Measurements from ENCODE around the gene CTNNA3.

DNA sequence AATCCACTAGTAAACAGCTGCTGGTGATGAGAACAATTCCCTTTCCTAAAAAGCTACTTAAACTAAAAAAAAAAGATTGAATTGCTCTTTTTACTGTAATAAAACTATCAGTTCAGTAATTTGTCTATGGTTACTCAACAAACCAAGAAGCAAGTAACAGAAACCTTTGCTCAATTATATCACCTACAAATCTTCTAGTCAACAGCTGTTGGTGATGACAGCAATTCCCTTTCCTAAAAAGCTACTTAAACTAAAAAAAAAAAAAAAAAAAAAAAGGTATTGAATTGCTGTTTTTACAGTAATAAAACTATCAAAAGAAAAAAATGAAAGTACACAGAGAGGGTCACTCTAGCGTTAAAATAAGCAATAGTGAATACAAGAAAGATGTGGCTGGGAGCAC is 158.1 kb downstream of the CTNNA3 start:
- TF ChIP-seq POLR2A (IDR thresholded peaks at IDR 0.05), result no peak
- TF ChIP-seq, protein P1, sequence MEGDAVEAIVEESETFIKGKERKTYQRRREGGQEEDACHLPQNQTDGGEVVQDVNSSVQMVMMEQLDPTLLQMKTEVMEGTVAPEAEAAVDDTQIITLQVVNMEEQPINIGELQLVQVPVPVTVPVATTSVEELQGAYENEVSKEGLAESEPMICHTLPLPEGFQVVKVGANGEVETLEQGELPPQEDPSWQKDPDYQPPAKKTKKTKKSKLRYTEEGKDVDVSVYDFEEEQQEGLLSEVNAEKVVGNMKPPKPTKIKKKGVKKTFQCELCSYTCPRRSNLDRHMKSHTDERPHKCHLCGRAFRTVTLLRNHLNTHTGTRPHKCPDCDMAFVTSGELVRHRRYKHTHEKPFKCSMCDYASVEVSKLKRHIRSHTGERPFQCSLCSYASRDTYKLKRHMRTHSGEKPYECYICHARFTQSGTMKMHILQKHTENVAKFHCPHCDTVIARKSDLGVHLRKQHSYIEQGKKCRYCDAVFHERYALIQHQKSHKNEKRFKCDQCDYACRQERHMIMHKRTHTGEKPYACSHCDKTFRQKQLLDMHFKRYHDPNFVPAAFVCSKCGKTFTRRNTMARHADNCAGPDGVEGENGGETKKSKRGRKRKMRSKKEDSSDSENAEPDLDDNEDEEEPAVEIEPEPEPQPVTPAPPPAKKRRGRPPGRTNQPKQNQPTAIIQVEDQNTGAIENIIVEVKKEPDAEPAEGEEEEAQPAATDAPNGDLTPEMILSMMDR (IDR thresholded peaks at IDR 0.05), result no peak

All from uterus (tissue), 2 donors.